Measurements from ENCODE around the gene CYP21A2.
"Not testable (repeated sequence)": the region's sequence is repeated elsewhere in the genome, so short reads cannot be mapped to it uniquely, and the experiment has no call there.

The CYP21A2 gene

DNA sequence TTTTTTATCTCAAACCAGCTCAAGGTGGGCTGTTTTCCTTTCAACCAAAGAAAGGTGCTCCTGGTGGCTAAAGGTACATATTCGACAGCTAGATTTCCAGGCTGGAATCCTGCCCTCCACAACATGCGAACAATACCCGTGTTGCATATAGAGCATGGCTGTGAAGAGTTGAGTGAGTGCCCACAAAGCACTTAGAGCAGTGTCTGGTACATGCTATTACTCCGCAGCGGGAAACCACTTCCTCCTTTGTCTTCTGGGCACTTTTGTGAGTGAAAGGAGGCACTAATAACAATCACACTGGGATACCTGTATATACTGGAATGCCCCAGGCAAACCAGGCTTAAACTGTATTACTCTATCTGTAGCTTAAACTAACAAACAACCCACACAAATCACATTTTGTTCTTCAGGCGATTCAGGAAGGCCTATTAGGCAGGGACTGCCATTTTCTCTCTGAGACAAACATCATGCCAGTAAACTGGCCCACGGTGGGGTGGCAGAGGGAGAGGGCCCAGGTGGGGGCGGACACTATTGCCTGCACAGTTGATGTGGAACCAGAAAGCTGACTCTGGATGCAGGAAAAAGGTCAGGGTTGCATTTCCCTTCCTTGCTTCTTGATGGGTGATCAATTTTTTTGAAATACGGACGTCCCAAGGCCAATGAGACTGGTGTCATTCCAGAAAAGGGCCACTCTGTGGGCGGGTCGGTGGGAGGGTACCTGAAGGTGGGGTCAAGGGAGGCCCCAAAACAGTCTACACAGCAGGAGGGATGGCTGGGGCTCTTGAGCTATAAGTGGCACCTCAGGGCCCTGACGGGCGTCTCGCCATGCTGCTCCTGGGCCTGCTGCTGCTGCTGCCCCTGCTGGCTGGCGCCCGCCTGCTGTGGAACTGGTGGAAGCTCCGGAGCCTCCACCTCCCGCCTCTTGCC is at the start of gene CYP21A2:
CYP21A2 (plus strand) TSS at position 818 of the 927 bp plus-strand sequence; CDS start at position 826, 8 bp downstream.
- H3K4me1 ChIP-seq (ENCODE audit: control insufficient read depth in 5 of 5, insufficient read depth in 5 of 5, low read length in 5 of 5); H3K27me3 ChIP-seq (ENCODE audit: control insufficient read depth in 5 of 5, insufficient read depth in 4 of 5, low read length in 5 of 5); H3K36me3 ChIP-seq (ENCODE audit: control insufficient read depth in 5 of 5, insufficient read depth in 5 of 5, low read length in 5 of 5); H3K9ac ChIP-seq (ENCODE audit: low read length in 5 of 5); H3K27ac ChIP-seq (ENCODE audit: low read depth, low read length); H3K4me3 ChIP-seq (ENCODE audit: low read depth in 1 of 5, low read length in 5 of 5); H3K9me3 ChIP-seq (ENCODE audit: control insufficient read depth in 5 of 5, low read length in 5 of 5): not testable (repeated sequence)

DNA sequence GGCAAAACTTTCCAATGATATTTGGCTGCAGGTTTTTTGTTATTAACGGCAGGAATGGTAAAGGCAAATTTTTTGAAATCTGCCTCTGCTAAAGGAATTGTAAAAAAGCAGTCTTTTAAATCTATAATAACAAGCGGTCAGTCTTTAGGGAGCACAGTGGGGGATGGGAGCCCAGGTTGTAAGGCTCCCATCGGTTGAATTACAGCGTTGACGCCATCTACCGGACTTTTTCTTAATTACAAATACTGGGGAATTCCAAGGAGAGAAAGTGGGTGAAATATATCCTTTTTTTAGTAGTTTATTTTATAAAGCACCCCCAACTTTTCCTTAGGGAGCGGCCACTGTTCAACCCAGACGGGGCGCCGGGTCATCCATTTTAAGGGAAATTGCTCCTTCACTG is 48.9 kb upstream of the CYP21A2 start:
- H3K9ac ChIP-seq (ENCODE audit: low read length in 5 of 5); H3K36me3 ChIP-seq (ENCODE audit: control insufficient read depth in 5 of 5, insufficient read depth in 5 of 5, low read length in 5 of 5); H3K4me1 ChIP-seq (ENCODE audit: control insufficient read depth in 5 of 5, insufficient read depth in 5 of 5, low read length in 5 of 5); H3K27me3 ChIP-seq (ENCODE audit: control insufficient read depth in 5 of 5, insufficient read depth in 4 of 5, low read length in 5 of 5); H3K4me3 ChIP-seq (ENCODE audit: low read depth in 1 of 5, low read length in 5 of 5); H3K9me3 ChIP-seq (ENCODE audit: control insufficient read depth in 5 of 5, low read length in 5 of 5); H3K27ac ChIP-seq (ENCODE audit: low read depth, low read length): not testable (repeated sequence)

DNA sequence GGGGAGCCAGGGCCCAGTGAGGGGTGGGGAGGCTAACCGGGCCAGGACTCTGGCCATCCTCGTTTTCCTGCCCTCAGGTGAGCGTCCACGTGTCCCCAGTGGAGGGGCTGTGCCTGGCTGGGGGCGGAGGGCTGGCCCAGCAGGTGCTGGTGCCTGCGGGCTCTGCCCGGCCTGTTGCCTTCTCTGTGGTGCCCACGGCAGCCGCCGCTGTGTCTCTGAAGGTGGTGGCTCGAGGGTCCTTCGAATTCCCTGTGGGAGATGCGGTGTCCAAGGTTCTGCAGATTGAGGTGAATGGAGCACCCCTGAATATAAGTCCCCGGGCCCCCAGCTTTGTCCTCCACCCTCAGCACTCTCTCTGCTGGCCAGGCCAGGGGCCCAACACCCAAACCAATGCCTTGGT is 43.8 kb upstream of the CYP21A2 start:
- H3K36me3 ChIP-seq (ENCODE audit: control insufficient read depth in 5 of 5, insufficient read depth in 5 of 5, low read length in 5 of 5); H3K4me1 ChIP-seq (ENCODE audit: control insufficient read depth in 5 of 5, insufficient read depth in 5 of 5, low read length in 5 of 5); H3K27me3 ChIP-seq (ENCODE audit: control insufficient read depth in 5 of 5, insufficient read depth in 4 of 5, low read length in 5 of 5); H3K9ac ChIP-seq (ENCODE audit: low read length in 5 of 5); H3K9me3 ChIP-seq (ENCODE audit: control insufficient read depth in 5 of 5, low read length in 5 of 5); H3K27ac ChIP-seq (ENCODE audit: low read depth, low read length); H3K4me3 ChIP-seq (ENCODE audit: low read depth in 1 of 5, low read length in 5 of 5): not testable (repeated sequence)

DNA sequence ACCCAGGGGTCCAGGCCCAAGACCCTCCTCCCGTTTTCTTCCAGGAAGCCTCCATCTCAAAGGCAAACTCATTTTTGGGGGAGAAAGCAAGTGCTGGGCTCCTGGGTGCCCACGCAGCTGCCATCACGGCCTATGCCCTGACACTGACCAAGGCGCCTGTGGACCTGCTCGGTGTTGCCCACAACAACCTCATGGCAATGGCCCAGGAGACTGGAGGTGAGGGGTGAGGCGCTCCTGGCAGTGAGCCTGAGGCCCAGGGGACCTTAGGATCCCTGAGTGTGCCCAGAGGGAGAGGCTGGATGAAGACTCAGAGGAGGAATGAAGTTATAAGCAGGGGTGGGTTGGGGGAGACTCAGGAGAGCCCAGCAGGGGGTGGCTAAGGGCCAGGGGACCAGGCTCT is 41.8 kb upstream of the CYP21A2 start:
- H3K27ac ChIP-seq (ENCODE audit: low read depth, low read length); H3K9ac ChIP-seq (ENCODE audit: low read length in 5 of 5); H3K4me3 ChIP-seq (ENCODE audit: low read depth in 1 of 5, low read length in 5 of 5); H3K9me3 ChIP-seq (ENCODE audit: control insufficient read depth in 5 of 5, low read length in 5 of 5); H3K27me3 ChIP-seq (ENCODE audit: control insufficient read depth in 5 of 5, insufficient read depth in 4 of 5, low read length in 5 of 5); H3K36me3 ChIP-seq (ENCODE audit: control insufficient read depth in 5 of 5, insufficient read depth in 5 of 5, low read length in 5 of 5); H3K4me1 ChIP-seq (ENCODE audit: control insufficient read depth in 5 of 5, insufficient read depth in 5 of 5, low read length in 5 of 5): not testable (repeated sequence)

DNA sequence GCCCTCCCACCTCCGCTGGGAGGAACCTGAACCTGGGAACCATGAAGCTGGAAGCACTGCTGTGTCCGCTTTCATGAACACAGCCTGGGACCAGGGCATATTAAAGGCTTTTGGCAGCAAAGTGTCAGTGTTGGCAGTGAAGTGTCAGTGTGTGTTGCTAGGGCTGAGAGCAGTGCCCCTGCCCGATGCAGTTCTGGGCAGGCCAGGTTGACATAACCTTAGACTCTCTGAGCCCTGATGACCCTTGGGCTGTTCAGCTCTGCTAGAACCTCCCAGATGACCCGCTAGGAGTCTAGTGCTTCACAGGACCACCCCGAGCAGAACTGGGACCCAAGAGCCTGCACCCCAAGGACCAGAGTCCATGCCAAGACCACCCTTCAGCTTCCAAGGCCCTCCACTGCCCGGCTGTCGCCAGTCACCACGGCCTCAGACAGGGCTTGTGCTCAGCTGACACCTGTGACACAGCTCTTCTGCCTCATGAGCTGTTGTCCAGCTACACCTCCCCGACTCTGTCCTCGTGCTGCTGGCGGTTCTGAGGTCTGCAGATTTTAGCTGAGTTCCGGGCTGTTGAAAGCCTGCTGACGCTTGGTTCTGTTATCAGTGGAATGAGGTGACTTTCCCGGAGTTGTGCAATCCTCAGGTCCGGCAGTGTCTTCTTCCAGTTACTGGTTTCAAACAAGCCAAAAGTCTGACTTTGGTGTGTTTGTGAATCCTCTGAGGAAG is 35.5 kb upstream of the CYP21A2 start:
- not testable (repeated sequence) for H3K4me1 ChIP-seq (ENCODE audit: control insufficient read depth in 5 of 5, insufficient read depth in 5 of 5, low read length in 5 of 5); H3K27me3 ChIP-seq (ENCODE audit: control insufficient read depth in 5 of 5, insufficient read depth in 4 of 5, low read length in 5 of 5)

DNA sequence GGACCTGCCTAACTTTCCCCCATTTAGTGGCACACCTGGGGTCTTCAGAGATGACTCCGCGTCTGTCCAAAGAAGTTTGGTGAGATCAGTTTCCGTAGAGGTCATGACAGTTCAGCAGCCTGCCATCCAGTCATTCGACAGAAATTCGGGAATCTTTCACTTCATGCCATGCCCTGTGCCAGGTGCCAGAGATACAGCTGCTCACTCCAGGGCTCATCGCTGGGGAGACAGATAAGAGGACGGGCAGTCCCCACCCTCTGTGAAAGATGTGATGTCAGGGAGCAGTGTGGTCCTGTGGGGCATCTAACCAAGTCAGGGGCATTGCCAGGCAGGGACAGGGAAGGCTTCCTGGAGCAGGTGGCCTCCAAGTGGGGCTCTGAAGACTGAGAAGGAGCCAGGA is 34.9 kb upstream of the CYP21A2 start:
- not testable (repeated sequence) for H3K9me3 ChIP-seq (ENCODE audit: control insufficient read depth in 5 of 5, low read length in 5 of 5); H3K27me3 ChIP-seq (ENCODE audit: control insufficient read depth in 5 of 5, insufficient read depth in 4 of 5, low read length in 5 of 5)

More for the DNA sequence above, 35.5 kb upstream of the CYP21A2 start:
- H3K36me3 ChIP-seq (ENCODE audit: control insufficient read depth in 5 of 5, insufficient read depth in 5 of 5, low read length in 5 of 5); H3K27ac ChIP-seq (ENCODE audit: low read depth, low read length); H3K4me3 ChIP-seq (ENCODE audit: low read depth in 1 of 5, low read length in 5 of 5); H3K9me3 ChIP-seq (ENCODE audit: control insufficient read depth in 5 of 5, low read length in 5 of 5); H3K9ac ChIP-seq (ENCODE audit: low read length in 5 of 5): not testable (repeated sequence)

DNA sequence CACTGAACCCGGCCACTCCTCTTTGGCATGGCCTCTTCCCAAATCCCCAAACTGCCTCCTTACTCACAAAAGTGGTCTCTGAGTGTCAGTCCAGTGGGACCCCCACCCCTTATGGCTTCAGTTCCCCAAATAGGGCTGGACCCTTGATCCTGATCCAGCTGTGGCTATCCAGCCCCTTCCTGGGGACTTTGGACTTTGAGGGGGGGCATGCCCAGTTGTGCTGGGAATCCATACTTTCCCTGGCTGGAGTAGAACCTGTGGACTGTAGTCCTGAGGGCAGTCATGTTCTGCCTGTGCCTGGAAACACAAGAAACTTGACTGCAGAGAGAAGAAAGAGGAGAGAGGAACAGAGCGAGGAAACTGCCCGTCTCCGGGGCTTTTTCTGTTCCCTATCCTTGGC is 33.8 kb upstream of the CYP21A2 start:
- not testable (repeated sequence) for H3K4me3 ChIP-seq (ENCODE audit: low read depth in 1 of 5, low read length in 5 of 5); H3K36me3 ChIP-seq (ENCODE audit: control insufficient read depth in 5 of 5, insufficient read depth in 5 of 5, low read length in 5 of 5); H3K4me1 ChIP-seq (ENCODE audit: control insufficient read depth in 5 of 5, insufficient read depth in 5 of 5, low read length in 5 of 5); H3K9ac ChIP-seq (ENCODE audit: low read length in 5 of 5); H3K9me3 ChIP-seq (ENCODE audit: control insufficient read depth in 5 of 5, low read length in 5 of 5); H3K27ac ChIP-seq (ENCODE audit: low read depth, low read length); H3K27me3 ChIP-seq (ENCODE audit: control insufficient read depth in 5 of 5, insufficient read depth in 4 of 5, low read length in 5 of 5)

More for the DNA sequence above, 34.9 kb upstream of the CYP21A2 start:
- H3K4me1 ChIP-seq (ENCODE audit: control insufficient read depth in 5 of 5, insufficient read depth in 5 of 5, low read length in 5 of 5); H3K9ac ChIP-seq (ENCODE audit: low read length in 5 of 5); H3K4me3 ChIP-seq (ENCODE audit: low read depth in 1 of 5, low read length in 5 of 5); H3K36me3 ChIP-seq (ENCODE audit: control insufficient read depth in 5 of 5, insufficient read depth in 5 of 5, low read length in 5 of 5); H3K27ac ChIP-seq (ENCODE audit: low read depth, low read length): not testable (repeated sequence)

DNA sequence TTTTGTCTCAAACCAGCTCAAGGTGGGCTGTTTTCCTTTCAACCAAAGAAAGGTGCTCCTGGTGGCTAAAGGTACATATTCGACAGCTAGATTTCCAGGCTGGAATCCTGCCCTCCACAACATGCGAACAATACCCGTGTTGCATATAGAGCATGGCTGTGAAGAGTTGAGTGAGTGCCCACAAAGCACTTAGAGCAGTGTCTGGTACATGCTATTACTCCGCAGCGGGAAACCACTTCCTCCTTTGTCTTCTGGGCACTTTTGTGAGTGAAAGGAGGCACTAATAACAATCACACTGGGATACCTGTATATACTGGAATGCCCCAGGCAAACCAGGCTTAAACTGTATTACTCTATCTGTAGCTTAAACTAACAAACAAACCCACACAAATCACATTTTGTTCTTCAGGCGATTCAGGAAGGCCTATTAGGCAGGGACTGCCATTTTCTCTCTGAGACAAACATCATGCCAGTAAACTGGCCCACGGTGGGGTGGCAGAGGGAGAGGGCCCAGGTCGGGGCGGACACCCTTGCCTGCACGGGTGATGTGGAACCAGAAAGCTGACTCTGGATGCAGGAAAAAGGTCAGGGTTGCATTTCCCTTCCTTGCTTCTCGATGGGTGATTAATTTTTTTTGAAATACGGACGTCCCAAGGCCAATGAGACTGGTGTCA is 33.2 kb upstream of the CYP21A2 start:
- H3K27me3 ChIP-seq (ENCODE audit: control insufficient read depth in 5 of 5, insufficient read depth in 4 of 5, low read length in 5 of 5); H3K27ac ChIP-seq (ENCODE audit: low read depth, low read length); H3K4me3 ChIP-seq (ENCODE audit: low read depth in 1 of 5, low read length in 5 of 5); H3K9me3 ChIP-seq (ENCODE audit: control insufficient read depth in 5 of 5, low read length in 5 of 5); H3K36me3 ChIP-seq (ENCODE audit: control insufficient read depth in 5 of 5, insufficient read depth in 5 of 5, low read length in 5 of 5); H3K9ac ChIP-seq (ENCODE audit: low read length in 5 of 5); H3K4me1 ChIP-seq (ENCODE audit: control insufficient read depth in 5 of 5, insufficient read depth in 5 of 5, low read length in 5 of 5): not testable (repeated sequence)

DNA sequence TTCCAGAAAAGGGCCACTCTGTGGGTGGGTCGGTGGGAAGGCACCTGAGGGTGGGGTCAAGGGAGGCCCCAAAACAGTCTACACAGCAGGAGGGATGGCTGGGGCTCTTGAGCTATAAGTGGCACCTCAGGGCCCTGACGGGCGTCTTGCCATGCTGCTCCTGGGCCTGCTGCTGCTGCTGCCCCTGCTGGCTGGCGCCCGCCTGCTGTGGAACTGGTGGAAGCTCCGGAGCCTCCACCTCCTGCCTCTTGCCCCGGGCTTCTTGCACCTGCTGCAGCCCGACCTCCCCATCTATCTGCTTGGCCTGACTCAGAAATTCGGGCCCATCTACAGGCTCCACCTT is 32.7 kb upstream of the CYP21A2 start:
- not testable (repeated sequence) for H3K27ac ChIP-seq (ENCODE audit: low read depth, low read length); H3K27me3 ChIP-seq (ENCODE audit: control insufficient read depth in 5 of 5, insufficient read depth in 4 of 5, low read length in 5 of 5); H3K9me3 ChIP-seq (ENCODE audit: control insufficient read depth in 5 of 5, low read length in 5 of 5)

DNA sequence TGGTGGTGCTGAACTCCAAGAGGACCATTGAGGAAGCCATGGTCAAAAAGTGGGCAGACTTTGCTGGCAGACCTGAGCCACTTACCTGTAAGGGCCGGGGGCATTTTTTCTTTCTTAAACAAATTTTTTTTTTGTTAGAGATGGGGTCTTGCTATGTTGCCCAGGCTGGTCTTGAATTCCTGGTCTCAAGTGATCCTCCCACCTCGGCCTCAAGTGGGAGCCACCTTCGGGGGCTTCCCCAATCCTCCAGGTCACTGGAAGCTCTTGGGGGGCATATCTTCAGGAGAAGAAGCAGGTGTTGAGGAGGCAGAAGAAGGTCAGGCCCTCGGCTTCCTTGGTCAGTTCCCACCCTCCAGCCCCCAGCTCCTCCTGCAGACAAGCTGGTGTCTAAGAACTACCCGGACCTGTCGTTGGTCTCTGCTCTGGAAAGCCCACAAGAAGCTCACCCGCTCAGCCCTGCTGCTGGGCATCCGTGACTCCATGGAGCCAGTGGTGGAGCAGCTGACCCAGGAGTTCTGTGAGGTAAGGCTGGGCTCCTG is 32.2 kb upstream of the CYP21A2 start:
- H3K36me3 ChIP-seq (ENCODE audit: control insufficient read depth in 5 of 5, insufficient read depth in 5 of 5, low read length in 5 of 5); H3K4me3 ChIP-seq (ENCODE audit: low read depth in 1 of 5, low read length in 5 of 5); H3K27me3 ChIP-seq (ENCODE audit: control insufficient read depth in 5 of 5, insufficient read depth in 4 of 5, low read length in 5 of 5); H3K9me3 ChIP-seq (ENCODE audit: control insufficient read depth in 5 of 5, low read length in 5 of 5); H3K27ac ChIP-seq (ENCODE audit: low read depth, low read length); H3K4me1 ChIP-seq (ENCODE audit: control insufficient read depth in 5 of 5, insufficient read depth in 5 of 5, low read length in 5 of 5); H3K9ac ChIP-seq (ENCODE audit: low read length in 5 of 5): not testable (repeated sequence)

More for the DNA sequence above, 32.7 kb upstream of the CYP21A2 start:
- not testable (repeated sequence) for H3K4me1 ChIP-seq (ENCODE audit: control insufficient read depth in 5 of 5, insufficient read depth in 5 of 5, low read length in 5 of 5); H3K36me3 ChIP-seq (ENCODE audit: control insufficient read depth in 5 of 5, insufficient read depth in 5 of 5, low read length in 5 of 5); H3K4me3 ChIP-seq (ENCODE audit: low read depth in 1 of 5, low read length in 5 of 5); H3K9ac ChIP-seq (ENCODE audit: low read length in 5 of 5)

All from subcutaneous abdominal adipose tissue (tissue), 5 donors.